ENCODE results near the gene SETBP1. TPM values are rescaled to one million over a fixed set of nuclear protein-coding genes. Genes with fewer than 3 reads are reported as not detected.

The SETBP1 gene
- total and polyA plus RNA-seq, 2 of the 4 experiments (the other 2 are of a cell fraction): 0.19 to 0.36 TPM

DNA sequence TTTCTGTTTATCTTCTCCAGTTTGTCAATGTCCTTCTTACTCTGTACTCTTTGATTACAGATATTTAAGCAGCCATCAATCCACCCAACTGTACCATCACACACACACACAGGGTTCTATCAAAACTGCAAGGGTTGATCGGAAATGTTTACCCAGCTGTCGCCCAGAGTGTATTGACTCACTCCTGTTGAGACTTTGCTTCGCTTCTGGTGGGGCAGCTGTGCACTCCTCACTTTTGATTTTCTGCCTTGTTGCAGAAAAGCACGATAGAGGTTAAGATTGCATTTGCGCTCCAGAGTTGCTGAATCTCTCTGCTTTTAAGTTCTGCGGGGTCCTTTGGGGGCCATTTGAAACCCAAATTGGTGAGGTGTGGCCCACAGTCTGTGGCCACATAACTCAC is 216.2 kb downstream of the SETBP1 start:
- Histone ChIP-seq H4K8ac (ENCODE audit: low read depth in 2 of 2, low read length in 2 of 2) (no peak overlapping the region), H3K36me3 (ENCODE audit: control insufficient read depth, insufficient read depth, low read length) (no peaks in the 10 kb centered on the region), H3K27ac (ENCODE audit: insufficient read depth, low read length) (no peak overlapping the region), H3K14ac (replicated peaks; ENCODE audit: low read depth, low read length) (no peak overlapping the region), H3K4me1 (ENCODE audit: control insufficient read depth, insufficient read depth, low read length) (no peaks in the 10 kb centered on the region), H3K18ac (ENCODE audit: low read depth, low read length) (no peak overlapping the region), H3K23ac (ENCODE audit: low read depth, low read length) (no peak overlapping the region), H4K5ac (ENCODE audit: low read depth, low read length) (no peak overlapping the region), H2BK5ac (ENCODE audit: low read depth, low read length, poor library complexity, severe bottlenecking) (no peak overlapping the region), H3K27me3 (ENCODE audit: control insufficient read depth, insufficient read depth, low read length) (no peaks in the 10 kb centered on the region), H2AK9ac (replicated peaks; ENCODE audit: low read depth, low read length, poor library complexity) (no peak overlapping the region), H3K9me3 (ENCODE audit: control insufficient read depth, insufficient read depth, low read length) (no peaks in the 10 kb centered on the region), H2BK15ac (ENCODE audit: low read depth, low read length) (no peak overlapping the region), H2AFZ (replicated peaks; ENCODE audit: low read length, poor library complexity) (no peak overlapping the region), H2BK120ac (ENCODE audit: low read depth, low read length) (no peak overlapping the region), H4K91ac (ENCODE audit: insufficient read depth, low read depth, low read length) (no peak overlapping the region), H3K56ac (ENCODE audit: extremely low read depth, insufficient read depth, low read length) (no peak overlapping the region), H2AK5ac (ENCODE audit: low read depth, low read length) (no peak overlapping the region), H3K4me2 (ENCODE audit: low read depth, low read length) (no peak overlapping the region), H4K20me1 (ENCODE audit: insufficient read depth, low read length) (no peaks in the 10 kb centered on the region), H3K4me3 (ENCODE audit: insufficient read depth, low read depth, low read length) (no peak overlapping the region), H3K79me1 (ENCODE audit: low read depth in 1 of 2, low read length in 2 of 2) (no peaks in the 10 kb centered on the region), H3K9me1 (ENCODE audit: insufficient read depth, low read length) (no peaks in the 10 kb centered on the region), H3K4ac (ENCODE audit: low read depth, low read length) (no peak overlapping the region), H3K9ac (ENCODE audit: low read depth, low read length) (no peak overlapping the region), H2BK20ac (ENCODE audit: low read depth, low read length) (no peak overlapping the region)
- intact Hi-C loops (cut with micrococcal nuclease): loop anchor here (5.0 to 10.0 kb wide), 2 partner anchors 732 to 1280 kb away; no protein-coding TSS in a partner anchor
- DNase-seq: no peak
- 67% methylated on average over 5 of the region's 6 CpGs; no CpG with 5 or more reads in 1 of the 2 experiments for WGBS, 2 experiments (ENCODE audit: extremely low coverage in 2 of 2, insufficient read length in 1 of 2)
- CTCF ChIA-PET: no interaction called here
- BruUV-seq (replicated peaks): no TSS peak
- TF ChIP-seq, protein P1, sequence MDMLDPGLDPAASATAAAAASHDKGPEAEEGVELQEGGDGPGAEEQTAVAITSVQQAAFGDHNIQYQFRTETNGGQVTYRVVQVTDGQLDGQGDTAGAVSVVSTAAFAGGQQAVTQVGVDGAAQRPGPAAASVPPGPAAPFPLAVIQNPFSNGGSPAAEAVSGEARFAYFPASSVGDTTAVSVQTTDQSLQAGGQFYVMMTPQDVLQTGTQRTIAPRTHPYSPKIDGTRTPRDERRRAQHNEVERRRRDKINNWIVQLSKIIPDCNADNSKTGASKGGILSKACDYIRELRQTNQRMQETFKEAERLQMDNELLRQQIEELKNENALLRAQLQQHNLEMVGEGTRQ (IDR thresholded peaks at IDR 0.05; ENCODE audit: low read depth, low read length): no peak
- TF ChIP-seq FOS (IDR thresholded peaks at IDR 0.05; ENCODE audit: low read depth, low read length): no peak
- TF ChIP-seq, protein P2, sequence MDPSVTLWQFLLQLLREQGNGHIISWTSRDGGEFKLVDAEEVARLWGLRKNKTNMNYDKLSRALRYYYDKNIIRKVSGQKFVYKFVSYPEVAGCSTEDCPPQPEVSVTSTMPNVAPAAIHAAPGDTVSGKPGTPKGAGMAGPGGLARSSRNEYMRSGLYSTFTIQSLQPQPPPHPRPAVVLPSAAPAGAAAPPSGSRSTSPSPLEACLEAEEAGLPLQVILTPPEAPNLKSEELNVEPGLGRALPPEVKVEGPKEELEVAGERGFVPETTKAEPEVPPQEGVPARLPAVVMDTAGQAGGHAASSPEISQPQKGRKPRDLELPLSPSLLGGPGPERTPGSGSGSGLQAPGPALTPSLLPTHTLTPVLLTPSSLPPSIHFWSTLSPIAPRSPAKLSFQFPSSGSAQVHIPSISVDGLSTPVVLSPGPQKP (IDR thresholded peaks at IDR 0.05; ENCODE audit: borderline replicate concordance, low read depth, low read length): no peak
- TF ChIP-seq RFX5 (IDR thresholded peaks at IDR 0.05; ENCODE audit: low read depth, low read length): no peak
- TF ChIP-seq CHD1 (IDR thresholded peaks at IDR 0.05; ENCODE audit: low read depth, low read length): no peak
- no peak for TF ChIP-seq RCOR1 (IDR thresholded peaks at IDR 0.05; ENCODE audit: insufficient replicate concordance, low read length)
- no peak for TF ChIP-seq RAD21 (IDR thresholded peaks at IDR 0.05; ENCODE audit: low read length)
- TF ChIP-seq CEBPB (IDR thresholded peaks at IDR 0.05; ENCODE audit: low read depth, low read length): no peak
- TF ChIP-seq MAZ (IDR thresholded peaks at IDR 0.05; ENCODE audit: borderline replicate concordance, low read depth, low read length): no peak
- TF ChIP-seq SMC3 (IDR thresholded peaks at IDR 0.05; ENCODE audit: low read depth, low read length): no peak
- no peak for TF ChIP-seq NFE2L2 (IDR thresholded peaks at IDR 0.05; ENCODE audit: low read depth, low read length)
- no peak for TF ChIP-seq MAFK (IDR thresholded peaks at IDR 0.05; ENCODE audit: low read depth, low read length)
- TF ChIP-seq POLR2A (IDR thresholded peaks at IDR 0.05; ENCODE audit: low read depth, low read length): no peak
- TF ChIP-seq, protein P3, sequence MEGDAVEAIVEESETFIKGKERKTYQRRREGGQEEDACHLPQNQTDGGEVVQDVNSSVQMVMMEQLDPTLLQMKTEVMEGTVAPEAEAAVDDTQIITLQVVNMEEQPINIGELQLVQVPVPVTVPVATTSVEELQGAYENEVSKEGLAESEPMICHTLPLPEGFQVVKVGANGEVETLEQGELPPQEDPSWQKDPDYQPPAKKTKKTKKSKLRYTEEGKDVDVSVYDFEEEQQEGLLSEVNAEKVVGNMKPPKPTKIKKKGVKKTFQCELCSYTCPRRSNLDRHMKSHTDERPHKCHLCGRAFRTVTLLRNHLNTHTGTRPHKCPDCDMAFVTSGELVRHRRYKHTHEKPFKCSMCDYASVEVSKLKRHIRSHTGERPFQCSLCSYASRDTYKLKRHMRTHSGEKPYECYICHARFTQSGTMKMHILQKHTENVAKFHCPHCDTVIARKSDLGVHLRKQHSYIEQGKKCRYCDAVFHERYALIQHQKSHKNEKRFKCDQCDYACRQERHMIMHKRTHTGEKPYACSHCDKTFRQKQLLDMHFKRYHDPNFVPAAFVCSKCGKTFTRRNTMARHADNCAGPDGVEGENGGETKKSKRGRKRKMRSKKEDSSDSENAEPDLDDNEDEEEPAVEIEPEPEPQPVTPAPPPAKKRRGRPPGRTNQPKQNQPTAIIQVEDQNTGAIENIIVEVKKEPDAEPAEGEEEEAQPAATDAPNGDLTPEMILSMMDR (conservative IDR thresholded peaks at IDR 0.05; ENCODE audit: low read depth, low read length): no peak
- no peak for TF ChIP-seq MXI1 (IDR thresholded peaks at IDR 0.05; ENCODE audit: borderline replicate concordance, low read depth, low read length)
- TF ChIP-seq BHLHE40 (IDR thresholded peaks at IDR 0.05; ENCODE audit: low read depth, low read length): no peak
- dilution Hi-C loops (cut with HindIII; ENCODE audit: low sequenced_read_pairs, unreplicated experiment): no loop called here
- ATAC-seq (ENCODE audit: low read depth): no peak
- in situ Hi-C loops (cut with MboI; ENCODE audit: low sequenced_read_pairs): loop anchor here (25.0 kb wide), 1 partner anchor 760 kb away; no protein-coding TSS in a partner anchor
- POLR2A ChIA-PET (ENCODE audit: unreplicated experiment): no interaction called here

Measured in IMR-90 (cell line).